SJCRH30 (cell line): ENCODE results near the gene PNPLA7. TPM values are rescaled to one million over a fixed set of nuclear protein-coding genes. Genes with fewer than 3 reads are reported as not detected.
"Not testable (repeated sequence)": the region's sequence is repeated elsewhere in the genome, so short reads cannot be mapped to it uniquely, and the experiment has no call there.

ENCODE experiments used
- DNase-seq, 2 experiments: peaks; one replicate each; pipeline ENCODE4 v3.0.0-alpha.2; 2015 to 2020
- H3K27ac ChIP-seq: fragments of 250-450 bp; sonication (Bioruptor Pico); 2 replicates; pipeline ENCODE4 v1.5.1; 2020; ENCODE audit warnings: mild to moderate bottlenecking, moderate library complexity
- H3K27me3 ChIP-seq: fragments of 250-450 bp; sonication (Bioruptor Pico); 2 replicates; pipeline ENCODE4 v1.5.1; 2020; ENCODE audit warnings: mild to moderate bottlenecking, moderate library complexity
- H3K36me3 ChIP-seq: fragments of 250-450 bp; sonication (Bioruptor Pico); 2 replicates; pipeline ENCODE4 v1.5.1; 2020; ENCODE audit warnings: mild to moderate bottlenecking, moderate library complexity
- H3K4me1 ChIP-seq: fragments of 250-450 bp; sonication (Bioruptor Pico); 2 replicates; pipeline ENCODE4 v1.5.1; 2020; ENCODE audit warnings: mild to moderate bottlenecking, moderate library complexity
- H3K4me3 ChIP-seq: fragments of 250-450 bp; sonication (Bioruptor Pico); 2 replicates; pipeline ENCODE4 v1.5.1; 2020; ENCODE audit warnings: mild to moderate bottlenecking, moderate library complexity
- H3K9me3 ChIP-seq: fragments of 250-450 bp; sonication (Bioruptor Pico); replicated peaks from 2 replicates; pipeline ENCODE4 v1.5.1; 2020; ENCODE audit warnings: mild to moderate bottlenecking, moderate library complexity
- total RNA-seq: library from RNA; depleted of rRNA; stranded (reverse); fragments of >200 nt; shearing (Covaris generic); gene quantifications from 2 replicates; pipeline ENCODE4 v1.2.3, GENCODE V29; 2014; rRNA removed

Gene PNPLA7
- 0.14 and 0.43 TPM in 2 replicates for total RNA-seq

- DNase-seq: peak; percentile 80 to 82
- Histone ChIP-seq H3K4me1 (peaks cover 6% of the 10 kb centered on the region; the same call in 1 of the 2 replicates), H3K27ac (peak within 1 kb of the TSS; percentile 50), H3K36me3 (peaks cover 13% of the 10 kb centered on the region), H3K9me3 (no peaks in the 10 kb centered on the region; the same call in 1 of the 2 replicates), H3K4me3 (peak within 1 kb of the TSS; percentile 63), H3K27me3 (no peaks in the 10 kb centered on the region)
Measured at GRCh38 chr9:137550231-137550621, at the start of gene PNPLA7. TSS of gene PNPLA7 (minus strand) at chr9:137550402. CDS start at chr9:137550197, 205 bp downstream.

- no peak overlapping the region for H3K4me3 ChIP-seq
- no peaks in the 10 kb centered on the region for H3K36me3 ChIP-seq
- H3K4me1 ChIP-seq: no peaks in the 10 kb centered on the region
- no peak for DNase-seq
- no peak overlapping the region for H3K27ac ChIP-seq
- H3K27me3 ChIP-seq: peaks cover 2% of the 10 kb centered on the region; the same call in 1 of the 2 replicates
- H3K9me3 ChIP-seq: no peaks in the 10 kb centered on the region
Measured at GRCh38 chr9:137598943-137599342, 48.7 kb upstream of the PNPLA7 start.

GRCh38 chr9:137596577-137596976 is 46.4 kb upstream of the PNPLA7 start:
- not testable (repeated sequence) for H3K4me3 ChIP-seq, H3K9me3 ChIP-seq, H3K4me1 ChIP-seq, H3K27ac ChIP-seq, H3K27me3 ChIP-seq, H3K36me3 ChIP-seq, DNase-seq

GRCh38 chr9:137593176-137593575 is 43.0 kb upstream of the PNPLA7 start:
- no peaks in the 10 kb centered on the region for H3K4me1 ChIP-seq
- DNase-seq: no peak
- peaks cover 5% of the 10 kb centered on the region; the same call in 1 of the 2 replicates for H3K36me3 ChIP-seq
- no peaks in the 10 kb centered on the region for H3K9me3 ChIP-seq
- H3K27me3 ChIP-seq: no peaks in the 10 kb centered on the region
- H3K4me3 ChIP-seq: no peak overlapping the region
- no peak overlapping the region for H3K27ac ChIP-seq

GRCh38 chr9:137592767-137593166 is 42.6 kb upstream of the PNPLA7 start:
- Histone ChIP-seq H3K9me3 (no peaks in the 10 kb centered on the region), H3K4me3 (no peak overlapping the region), H3K27ac (no peak overlapping the region), H3K27me3 (no peaks in the 10 kb centered on the region), H3K36me3 (peaks cover 9% of the 10 kb centered on the region), H3K4me1 (no peaks in the 10 kb centered on the region)
- no peak for DNase-seq

- peak; percentile 85 to 94 for DNase-seq
- H3K4me1 ChIP-seq: no peaks in the 10 kb centered on the region
- no peaks in the 10 kb centered on the region for H3K27me3 ChIP-seq
- H3K27ac ChIP-seq: peak within 1 kb of the TSS; percentile 36
- H3K36me3 ChIP-seq: peaks cover 24% of the 10 kb centered on the region
- no peaks in the 10 kb centered on the region for H3K9me3 ChIP-seq
- peak within 1 kb of the TSS; percentile 89 for H3K4me3 ChIP-seq
Measured at GRCh38 chr9:137590469-137591383, 40.5 kb upstream of the PNPLA7 start, which contains the start of gene ZMYND19. TSS of gene ZMYND19 (minus strand) at chr9:137590512. CDS start at chr9:137590263, 249 bp downstream.

- Histone ChIP-seq H3K4me1 (no peaks in the 10 kb centered on the region), H3K27ac (no peak overlapping the region), H3K36me3 (peaks cover 27% of the 10 kb centered on the region), H3K4me3 (peak overlapping the region; percentile 89), H3K27me3 (no peaks in the 10 kb centered on the region), H3K9me3 (no peaks in the 10 kb centered on the region)
- no peak for DNase-seq
Measured at GRCh38 chr9:137590123-137590468, 39.9 kb upstream of the PNPLA7 start.

- H3K36me3 ChIP-seq: peaks cover 29% of the 10 kb centered on the region
- H3K27ac ChIP-seq: no peak overlapping the region
- no peak for DNase-seq
- no peaks in the 10 kb centered on the region for H3K9me3 ChIP-seq
- H3K4me1 ChIP-seq: no peaks in the 10 kb centered on the region
- H3K4me3 ChIP-seq: peak overlapping the region; percentile 89
- H3K27me3 ChIP-seq: no peaks in the 10 kb centered on the region
Measured at GRCh38 chr9:137589441-137590122, 39.4 kb upstream of the PNPLA7 start.

GRCh38 chr9:137588891-137589290 is 38.7 kb upstream of the PNPLA7 start:
- no peak for DNase-seq
- H3K9me3 ChIP-seq: no peaks in the 10 kb centered on the region
- H3K27me3 ChIP-seq: no peaks in the 10 kb centered on the region
- H3K4me1 ChIP-seq: no peaks in the 10 kb centered on the region
- no peak overlapping the region for H3K27ac ChIP-seq
- H3K36me3 ChIP-seq: peaks cover 29% of the 10 kb centered on the region
- no peak overlapping the region; the same call in 1 of the 2 replicates for H3K4me3 ChIP-seq

GRCh38 chr9:137588311-137588710 is 38.1 kb upstream of the PNPLA7 start:
- Histone ChIP-seq H3K36me3 (peaks cover 31% of the 10 kb centered on the region), H3K9me3 (no peaks in the 10 kb centered on the region), H3K27ac (no peak overlapping the region), H3K4me3 (no peak overlapping the region), H3K27me3 (no peaks in the 10 kb centered on the region), H3K4me1 (no peaks in the 10 kb centered on the region)
- no peak for DNase-seq

- no peak overlapping the region for H3K4me3 ChIP-seq
- no peak for DNase-seq
- H3K27ac ChIP-seq: no peak overlapping the region
- H3K4me1 ChIP-seq: no peaks in the 10 kb centered on the region
- H3K36me3 ChIP-seq: peaks cover 40% of the 10 kb centered on the region
- no peaks in the 10 kb centered on the region for H3K9me3 ChIP-seq
- H3K27me3 ChIP-seq: no peaks in the 10 kb centered on the region
Measured at GRCh38 chr9:137586854-137587253, 36.7 kb upstream of the PNPLA7 start.

GRCh38 chr9:137583957-137584356 is 33.8 kb upstream of the PNPLA7 start:
- Histone ChIP-seq H3K9me3 (no peaks in the 10 kb centered on the region), H3K4me3 (no peak overlapping the region), H3K4me1 (peaks cover 9% of the 10 kb centered on the region; the same call in 1 of the 2 replicates), H3K27me3 (no peaks in the 10 kb centered on the region), H3K36me3 (peaks cover 45% of the 10 kb centered on the region), H3K27ac (no peak overlapping the region)
- no peak for DNase-seq

- H3K36me3 ChIP-seq: peaks cover 42% of the 10 kb centered on the region
- no peaks in the 10 kb centered on the region for H3K27me3 ChIP-seq
- no peak for DNase-seq
- H3K27ac ChIP-seq: no peak overlapping the region
- no peaks in the 10 kb centered on the region for H3K9me3 ChIP-seq
- H3K4me3 ChIP-seq: no peak overlapping the region
- peaks cover 9% of the 10 kb centered on the region; the same call in 1 of the 2 replicates for H3K4me1 ChIP-seq
Measured at GRCh38 chr9:137583347-137583746, 33.1 kb upstream of the PNPLA7 start.

- peaks cover 32% of the 10 kb centered on the region for H3K36me3 ChIP-seq
- H3K9me3 ChIP-seq: no peaks in the 10 kb centered on the region
- no peak overlapping the region for H3K4me3 ChIP-seq
- peaks cover 9% of the 10 kb centered on the region; the same call in 1 of the 2 replicates for H3K4me1 ChIP-seq
- H3K27ac ChIP-seq: no peak overlapping the region
- DNase-seq: peak; percentile 56 to 62
- no peaks in the 10 kb centered on the region for H3K27me3 ChIP-seq
Measured at GRCh38 chr9:137582286-137582860, 32.2 kb upstream of the PNPLA7 start.
